IMR-90 (cell line): ENCODE data around the gene TMEM63A. TPM values are rescaled to one million over a fixed set of nuclear protein-coding genes. Genes with fewer than 3 reads are reported as not detected.

ENCODE experiments used
- ATAC-seq: fragments of 200-7000 bp; cut with Tn5 transposase; 2 replicates; pipeline ENCODE4 v1.9.1; 2020; ENCODE audit warnings: low read depth, mild to moderate bottlenecking, moderate library complexity
- BruUV-seq: library from RNA; stranded (reverse); fragments of 400-500 nt; replicated peaks from 2 replicates; lab custom pipeline; 2021; lab: Mats Ljungman, UMichigan
- CTCF ChIA-PET: fragments of 300-600 bp; formaldehyde crosslinking; extraction: SDS; loops from one replicate; lab custom pipeline; 2021; ENCODE audit warnings: antibody characterized with exemption; lab: Yijun Ruan, JAX
- POLR2A ChIA-PET: fragments of 300-600 bp; sonication (Branson Sonifier 250); formaldehyde crosslinking; loops from one replicate; lab custom pipeline; 2022; ENCODE audit warnings: antibody characterized with exemption; ENCODE audit not compliant: unreplicated experiment; lab: Charles Lee
- DNase-seq: peaks from one replicate; pipeline ENCODE4 v3.0.0; 2013
- H2AFZ ChIP-seq: replicated peaks from 2 replicates; pipeline ENCODE3; 2013; ENCODE audit warnings: low read length, mild to moderate bottlenecking; ENCODE audit not compliant: poor library complexity
- H2AK5ac ChIP-seq: 2 replicates; pipeline ENCODE4 v1.6.1; 2013; ENCODE audit warnings: low read depth, low read length, inconsistent platforms
- H2AK9ac ChIP-seq: replicated peaks from 2 replicates; pipeline ENCODE3; 2013; ENCODE audit warnings: mild to moderate bottlenecking, low read depth, low read length, moderate library complexity; ENCODE audit not compliant: poor library complexity
- H2BK120ac ChIP-seq: 2 replicates; pipeline ENCODE4 v1.6.1; 2013; ENCODE audit warnings: low read depth, low read length, inconsistent platforms
- H2BK15ac ChIP-seq: 3 replicates; pipeline ENCODE4 v1.6.1; 2013; ENCODE audit warnings: low read depth, low read length, inconsistent platforms
- H2BK20ac ChIP-seq: 2 replicates; pipeline ENCODE4 v1.6.1; 2013; ENCODE audit warnings: low read depth, mild to moderate bottlenecking, inconsistent platforms, low read length, moderate library complexity
- H2BK5ac ChIP-seq: 2 replicates; pipeline ENCODE4 v1.6.1; 2013; ENCODE audit warnings: mild to moderate bottlenecking, low read depth, low read length, inconsistent platforms; ENCODE audit not compliant: poor library complexity, severe bottlenecking
- H3K14ac ChIP-seq: replicated peaks from 2 replicates; pipeline ENCODE4 v1.6.1; 2013; ENCODE audit warnings: low read depth, low read length, inconsistent platforms
- H3K18ac ChIP-seq: 2 replicates; pipeline ENCODE4 v1.6.1; 2013; ENCODE audit warnings: low read depth, low read length, control low read depth
- H3K23ac ChIP-seq: 2 replicates; pipeline ENCODE4 v1.6.1; 2013; ENCODE audit warnings: low read depth, low read length, inconsistent platforms
- H3K27ac ChIP-seq: 2 replicates; pipeline ENCODE4 v1.5.1; 2013; ENCODE audit warnings: mild to moderate bottlenecking, control low read depth, low read length; ENCODE audit not compliant: insufficient read depth
- H3K27me3 ChIP-seq: 2 replicates; pipeline ENCODE4 v1.6.1; 2013; ENCODE audit warnings: low read length; ENCODE audit not compliant: control insufficient read depth, insufficient read depth
- H3K36me3 ChIP-seq: 2 replicates; pipeline ENCODE4 v1.6.1; 2013; ENCODE audit warnings: low read length, mixed read lengths; ENCODE audit not compliant: control insufficient read depth, insufficient read depth
- H3K4ac ChIP-seq: 2 replicates; pipeline ENCODE4 v1.6.1; 2013; ENCODE audit warnings: low read depth, low read length, inconsistent platforms
- H3K4me1 ChIP-seq: 2 replicates; pipeline ENCODE4 v1.6.1; 2013; ENCODE audit warnings: low read length, mixed read lengths; ENCODE audit not compliant: control insufficient read depth, insufficient read depth
- H3K4me2 ChIP-seq: 2 replicates; pipeline ENCODE4 v1.6.1; 2013; ENCODE audit warnings: low read depth, mild to moderate bottlenecking, control low read depth, low read length, moderate library complexity
- H3K4me3 ChIP-seq: 2 replicates; pipeline ENCODE4 v1.5.1; 2013; ENCODE audit warnings: low read depth, mild to moderate bottlenecking, control low read depth, low read length, moderate library complexity; ENCODE audit not compliant: insufficient read depth
- H3K56ac ChIP-seq: 2 replicates; pipeline ENCODE4 v1.6.1; 2013; ENCODE audit warnings: low read length, inconsistent platforms; ENCODE audit not compliant: insufficient read depth; ENCODE audit errors: extremely low read depth
- H3K79me1 ChIP-seq, 2 experiments: 2 replicates each; pipeline ENCODE4 v1.6.1; 2013; ENCODE audit warnings: low read length in 2 of 2, inconsistent platforms in 1 of 2, low read depth in 1 of 2
- H3K9ac ChIP-seq: 2 replicates; pipeline ENCODE4 v1.6.1; 2013; ENCODE audit warnings: low read depth, low read length, control low read depth
- H3K9me1 ChIP-seq: 2 replicates; pipeline ENCODE4 v1.6.1; 2013; ENCODE audit warnings: low read length, inconsistent platforms; ENCODE audit not compliant: insufficient read depth
- H3K9me3 ChIP-seq: 2 replicates; pipeline ENCODE4 v1.6.1; 2013; ENCODE audit warnings: low read length; ENCODE audit not compliant: control insufficient read depth, insufficient read depth
- H4K20me1 ChIP-seq: 2 replicates; pipeline ENCODE4 v1.6.1; 2013; ENCODE audit warnings: low read length, inconsistent platforms; ENCODE audit not compliant: insufficient read depth
- H4K5ac ChIP-seq: 2 replicates; pipeline ENCODE4 v1.6.1; 2013; ENCODE audit warnings: mild to moderate bottlenecking, low read depth, low read length, control low read depth
- H4K8ac ChIP-seq, 2 experiments: 2 replicates each; pipeline ENCODE4 v1.6.1; 2013; ENCODE audit warnings: low read depth in 2 of 2, low read length in 2 of 2, control low read depth in 1 of 2, inconsistent platforms in 1 of 2
- H4K91ac ChIP-seq: 2 replicates; pipeline ENCODE4 v1.6.1; 2013; ENCODE audit warnings: low read depth, low read length, inconsistent platforms; ENCODE audit not compliant: insufficient read depth
- BHLHE40 ChIP-seq: fragments of 150-350 bp; IDR thresholded peaks from 2 replicates; pipeline ENCODE4 v1.6.1; 2016; ENCODE audit warnings: mild to moderate bottlenecking, low read depth, low read length
- CEBPB ChIP-seq: IDR thresholded peaks from 2 replicates; pipeline ENCODE4 v1.6.1; 2012; ENCODE audit warnings: low read depth, low read length, improper control_type of control experiment
- CHD1 ChIP-seq: IDR thresholded peaks from 2 replicates; pipeline ENCODE4 v1.6.1; 2012; ENCODE audit warnings: low read depth, low read length, improper control_type of control experiment
- CTCF ChIP-seq: conservative IDR thresholded peaks from 2 replicates; pipeline ENCODE4 v1.5.1; 2012; ENCODE audit warnings: mild to moderate bottlenecking, low read depth, low read length, improper control_type of control experiment
- FOS ChIP-seq: fragments of 150-350 bp; IDR thresholded peaks from 2 replicates; pipeline ENCODE4 v1.6.1; 2016; ENCODE audit warnings: low read depth, low read length
- MAZ ChIP-seq: IDR thresholded peaks from 2 replicates; pipeline ENCODE4 v1.6.1; 2012; ENCODE audit warnings: low read depth, mild to moderate bottlenecking, low read length, improper control_type of control experiment, moderate library complexity, borderline replicate concordance
- MXI1 ChIP-seq: IDR thresholded peaks from 2 replicates; pipeline ENCODE4 v1.6.1; 2012; ENCODE audit warnings: low read depth, mild to moderate bottlenecking, low read length, moderate library complexity, borderline replicate concordance
- NFE2L2 ChIP-seq: fragments of 150-350 bp; IDR thresholded peaks from 2 replicates; pipeline ENCODE4 v1.6.1; 2016; ENCODE audit warnings: low read depth, mild to moderate bottlenecking, low read length
- RCOR1 ChIP-seq: IDR thresholded peaks from 2 replicates; pipeline ENCODE4 v1.6.1; 2012; ENCODE audit warnings: mild to moderate bottlenecking, low read length, improper control_type of control experiment; ENCODE audit not compliant: insufficient replicate concordance
- SMC3 ChIP-seq: fragments of 150-350 bp; IDR thresholded peaks from 2 replicates; pipeline ENCODE4 v1.6.1; 2016; ENCODE audit warnings: low read depth, mild to moderate bottlenecking, antibody characterized with exemption, low read length, moderate library complexity
- WGBS, 2 experiments: methylation state at CpG; one replicate each; pipeline versions ENCODE4 v1.1.5 to v1.1.7; 2013; ENCODE audit warnings: missing lambda C conversion rate in 2 of 2; ENCODE audit not compliant: insufficient read length in 1 of 2; ENCODE audit errors: extremely low coverage in 2 of 2; 5-methylcytosine and 5-hydroxymethylcytosine counted together
- dilution Hi-C: fragments of 300-500 bp; cut with HindIII; formaldehyde crosslinking; loops from one replicate; pipeline ENCODE4 v1.14.3; 2018; ENCODE audit warnings: low sequenced_read_pairs; ENCODE audit not compliant: unreplicated experiment
- in situ Hi-C: fragments of 300-500 bp; cut with MboI; formaldehyde crosslinking; loops from 3 replicates; pipeline ENCODE4 v1.14.3; 2019; ENCODE audit warnings: low sequenced_read_pairs, inconsistent platforms, mixed read lengths
- intact Hi-C: fragments of 100-400 bp; cut with micrococcal nuclease; formaldehyde crosslinking; loops from 2 replicates; pipeline ENCODE4 v1.10.0; 2022
- polyA plus RNA-seq, 3 experiments: library from polyadenylated mRNA; depleted of rRNA; stranded (reverse); fragments of >200 nt; gene quantifications; 2 replicates each; pipeline ENCODE4 v1.2.3, GENCODE V29; 2012; ENCODE audit warnings: low replicate concordance in 1 of 3
- total RNA-seq: library from RNA; depleted of rRNA; stranded (reverse); fragments of >200 nt; gene quantifications from 2 replicates; pipeline ENCODE4 v1.2.3, GENCODE V29; 2012

Gene TMEM63A
- total and polyA plus RNA-seq, 2 of the 4 experiments (the other 2 are of a cell fraction) = 4.7 to 23.3 TPM

- no peak for TF ChIP-seq MXI1
- TF ChIP-seq FOS = no peak
- TF ChIP-seq CTCF = no peak
- no peak for TF ChIP-seq SMC3
- TF ChIP-seq CEBPB = no peak
- no peak for TF ChIP-seq RCOR1
- no peak for TF ChIP-seq NFE2L2
- no peak for TF ChIP-seq MAZ
- no peak for TF ChIP-seq CHD1
- no peak for TF ChIP-seq BHLHE40
These were observed 25.2 kb upstream of the TMEM63A start for GRCh38 chr1:225907341-225907740.

More at GRCh38 chr1:225907341-225907740, 25.2 kb upstream of the TMEM63A start:
- dilution Hi-C loops = no loop called here
- Histone ChIP-seq H3K4ac (no peak overlapping the region), H2AK9ac (no peak overlapping the region), H4K5ac (no peak overlapping the region), H2BK120ac (no peak overlapping the region), H4K91ac (no peak overlapping the region), H3K9ac (no peak overlapping the region), H3K18ac (no peak overlapping the region), H4K8ac (no peak overlapping the region), H3K56ac (no peak overlapping the region), H2BK20ac (no peak overlapping the region), H3K27ac (no peak overlapping the region), H2BK15ac (no peak overlapping the region), H3K27me3 (peaks cover 3% of the 10 kb centered on the region; the same call in 1 of the 2 replicates), H4K20me1 (no peaks in the 10 kb centered on the region), H3K4me2 (no peak overlapping the region), H3K79me1 (no peaks in the 10 kb centered on the region), H3K9me3 (no peaks in the 10 kb centered on the region), H3K4me3 (no peak overlapping the region), H3K23ac (no peak overlapping the region), H2AK5ac (no peak overlapping the region), H2AFZ (no peak overlapping the region), H3K36me3 (no peaks in the 10 kb centered on the region), H3K9me1 (no peaks in the 10 kb centered on the region), H3K14ac (no peak overlapping the region), H2BK5ac (no peak overlapping the region), H3K4me1 (peaks cover 1% of the 10 kb centered on the region; the same call in 1 of the 2 replicates)
- no peak for ATAC-seq
- intact Hi-C loops = no loop called here
- ChIA-PET POLR2A (no interaction called here), CTCF (no interaction called here)
- in situ Hi-C loops = no loop called here
- DNase-seq = no peak
- 73% methylated on average over 3 of the region's 7 CpGs; no CpG with 5 or more reads in 1 of the 2 experiments for WGBS, 2 experiments
- BruUV-seq = no TSS peak
